Activated CD4-positive, alpha-beta T cell treated with anti-CD3 and anti-CD28 coated beads for 48 hours (primary cell): ENCODE results near the gene PRPF39.
A peak's percentile ranks its signal among the peaks of the same experiment; 100 is the strongest.
"Not testable (repeated sequence)": the region's sequence is repeated elsewhere in the genome, so short reads cannot be mapped to it uniquely, and the experiment has no call there.

ENCODE experiments used
- DNase-seq: peaks from one replicate; pipeline ENCODE4 v3.0.0-alpha.2; 2020

The PRPF39 gene

GRCh38 chr14:45083976-45084722 is at the start of gene PRPF39:
Gene PRPF39, plus strand, starts transcription at chr14:45084116. Its CDS starts 11,124 bp downstream, at chr14:45095240.
- DNase-seq, result peak; percentile 96

- DNase-seq, result no peak
These were observed 49.2 kb upstream of the PRPF39 start for GRCh38 chr14:45034730-45035129.

GRCh38 chr14:45038256-45038655 is 45.7 kb upstream of the PRPF39 start:
- DNase-seq, result no peak

GRCh38 chr14:45038865-45039264 is 45.1 kb upstream of the PRPF39 start:
- no peak for DNase-seq

GRCh38 chr14:45039390-45039789 is 44.5 kb upstream of the PRPF39 start:
- DNase-seq, result no peak

- DNase-seq, result no peak
These were observed 42.3 kb upstream of the PRPF39 start for GRCh38 chr14:45041641-45042040.

- no peak for DNase-seq
These were observed 39.3 kb upstream of the PRPF39 start for GRCh38 chr14:45044638-45045037.

- no peak for DNase-seq
These were observed 35.5 kb upstream of the PRPF39 start for GRCh38 chr14:45048385-45048784.

- DNase-seq, result no peak
These were observed 32.7 kb upstream of the PRPF39 start for GRCh38 chr14:45051180-45051579.

- DNase-seq, result no peak
These were observed 32.0 kb upstream of the PRPF39 start for GRCh38 chr14:45051896-45052295.

GRCh38 chr14:45057349-45057748 is 26.6 kb upstream of the PRPF39 start:
- no peak for DNase-seq

GRCh38 chr14:45057881-45058364 is 26.0 kb upstream of the PRPF39 start:
- no peak for DNase-seq

- no peak for DNase-seq
These were observed 23.4 kb upstream of the PRPF39 start for GRCh38 chr14:45060551-45060950.

GRCh38 chr14:45065540-45065939 is 18.4 kb upstream of the PRPF39 start:
- no peak for DNase-seq

- DNase-seq, result no peak
These were observed 18.0 kb upstream of the PRPF39 start for GRCh38 chr14:45065956-45066355.

GRCh38 chr14:45066667-45067066 is 17.2 kb upstream of the PRPF39 start:
- DNase-seq, result no peak

GRCh38 chr14:45068396-45068795 is 15.5 kb upstream of the PRPF39 start:
- DNase-seq, result no peak

GRCh38 chr14:45070215-45070614 is 13.7 kb upstream of the PRPF39 start:
- no peak for DNase-seq

- DNase-seq, result no peak
These were observed 11.8 kb upstream of the PRPF39 start for GRCh38 chr14:45072126-45072525.

GRCh38 chr14:45073231-45073879 is 10.6 kb upstream of the PRPF39 start:
- no peak for DNase-seq

- no peak for DNase-seq
These were observed 5.6 kb upstream of the PRPF39 start for GRCh38 chr14:45078323-45078722.

- DNase-seq, result not testable (repeated sequence)
These were observed 3.4 kb upstream of the PRPF39 start for GRCh38 chr14:45080416-45080968.

GRCh38 chr14:45081096-45081495 is 2.8 kb upstream of the PRPF39 start:
- not testable (repeated sequence) for DNase-seq

- no peak for DNase-seq
These were observed 1.5 kb upstream of the PRPF39 start for GRCh38 chr14:45082420-45082819.
